ENCODE results near the gene SOCS3. TPM values are rescaled to one million over a fixed set of nuclear protein-coding genes. Genes with fewer than 3 reads are reported as not detected.
"Not testable (repeated sequence)": the region's sequence is repeated elsewhere in the genome, so short reads cannot be mapped to it uniquely, and the experiment has no call there.

Gene SOCS3
- total RNA-seq, 1 experiment from 2014 or later, result 21.7 TPM

DNA sequence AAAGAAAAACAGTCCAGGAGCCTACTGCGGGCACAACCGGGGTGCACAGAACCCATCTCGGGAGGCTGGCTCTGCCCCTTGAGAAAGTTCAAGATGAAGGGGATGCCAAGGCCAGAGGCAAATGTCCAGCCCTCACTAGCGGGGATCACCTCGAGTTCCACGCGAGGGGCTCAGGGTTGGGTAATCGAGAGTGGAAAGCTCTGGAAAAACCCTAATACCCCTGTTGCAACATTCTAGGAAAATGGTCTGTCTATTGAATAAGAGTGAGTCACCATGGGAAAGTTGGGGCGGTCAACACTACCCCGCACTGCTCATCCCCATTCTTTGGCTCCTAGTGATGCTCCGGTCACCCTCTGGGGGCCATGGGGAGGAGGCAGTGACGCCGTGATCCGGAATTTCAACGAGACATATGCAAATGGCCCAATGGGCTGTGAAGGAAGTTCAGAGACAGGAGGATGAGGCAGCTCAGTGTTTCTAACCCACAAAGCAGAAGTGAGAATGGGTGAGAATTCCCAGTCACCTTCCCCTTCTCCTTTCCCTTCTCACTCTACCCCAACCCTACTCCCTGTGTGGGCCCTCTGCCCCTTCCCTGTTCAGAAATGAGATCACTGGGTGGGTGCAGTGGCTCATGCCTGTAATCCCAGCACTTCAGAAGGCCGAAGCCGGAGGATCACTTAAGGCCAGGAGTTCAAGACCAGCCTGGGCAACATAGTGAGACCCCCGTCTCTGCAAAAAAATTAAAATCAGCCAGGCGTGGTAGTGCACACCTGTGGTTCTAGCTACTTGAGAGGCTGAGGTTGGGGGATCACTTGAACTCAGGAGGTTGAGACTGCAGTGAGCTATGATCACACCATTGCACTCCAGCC, 22.4 kb downstream of the SOCS3 start:
- Histone ChIP-seq H3K9me3 (ENCODE audit: insufficient read depth, low read depth) (no peaks in the 10 kb centered on the region), H2AFZ (no peak overlapping the region), H3K79me2 (ENCODE audit: low read depth) (peaks cover 3% of the 10 kb centered on the region; the same call in 1 of the 2 replicates), H3K4me1 (replicated peaks; ENCODE audit: insufficient read depth) (peaks cover 91% of the 10 kb centered on the region), H3F3A (ENCODE audit: insufficient read depth, low read depth) (peaks cover 60% of the 10 kb centered on the region), H3K9me2 (ENCODE audit: insufficient read depth) (no peaks in the 10 kb centered on the region), H4K20me1 (ENCODE audit: insufficient read depth) (no peaks in the 10 kb centered on the region), H3K4me2 (peak overlapping the region; percentile 71), H3K4me3 (no peak overlapping the region), H3K27ac (peak overlapping the region; percentile 100), H3K36me3 (ENCODE audit: low read depth) (no peaks in the 10 kb centered on the region), H3K27me3 (ENCODE audit: insufficient read depth, low read depth) (no peaks in the 10 kb centered on the region)
- TF ChIP-seq, protein P1, sequence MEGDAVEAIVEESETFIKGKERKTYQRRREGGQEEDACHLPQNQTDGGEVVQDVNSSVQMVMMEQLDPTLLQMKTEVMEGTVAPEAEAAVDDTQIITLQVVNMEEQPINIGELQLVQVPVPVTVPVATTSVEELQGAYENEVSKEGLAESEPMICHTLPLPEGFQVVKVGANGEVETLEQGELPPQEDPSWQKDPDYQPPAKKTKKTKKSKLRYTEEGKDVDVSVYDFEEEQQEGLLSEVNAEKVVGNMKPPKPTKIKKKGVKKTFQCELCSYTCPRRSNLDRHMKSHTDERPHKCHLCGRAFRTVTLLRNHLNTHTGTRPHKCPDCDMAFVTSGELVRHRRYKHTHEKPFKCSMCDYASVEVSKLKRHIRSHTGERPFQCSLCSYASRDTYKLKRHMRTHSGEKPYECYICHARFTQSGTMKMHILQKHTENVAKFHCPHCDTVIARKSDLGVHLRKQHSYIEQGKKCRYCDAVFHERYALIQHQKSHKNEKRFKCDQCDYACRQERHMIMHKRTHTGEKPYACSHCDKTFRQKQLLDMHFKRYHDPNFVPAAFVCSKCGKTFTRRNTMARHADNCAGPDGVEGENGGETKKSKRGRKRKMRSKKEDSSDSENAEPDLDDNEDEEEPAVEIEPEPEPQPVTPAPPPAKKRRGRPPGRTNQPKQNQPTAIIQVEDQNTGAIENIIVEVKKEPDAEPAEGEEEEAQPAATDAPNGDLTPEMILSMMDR (conservative IDR thresholded peaks at IDR 0.05), result no peak
- no peak for TF ChIP-seq EZH2 (IDR thresholded peaks at IDR 0.05; ENCODE audit: low read depth)
- BruUV-seq (replicated peaks), result TSS peak; percentile 12
- intact Hi-C loops (cut with micrococcal nuclease; ENCODE audit: unreplicated experiment), result no loop called here
- POLR2A ChIA-PET (ENCODE audit: unreplicated experiment), result interaction anchor here (0.7 kb wide), 3 partner anchors 21 to 552 kb away, joined by 3 to 5 read pairs (median 4); no protein-coding TSS in a partner anchor
- peak; percentile 52 to 71 for DNase-seq
- CTCF ChIA-PET, result no interaction called here

GRCh38 chr17:78335209-78335608, 24.7 kb downstream of the SOCS3 start:
- H3K79me2 ChIP-seq (ENCODE audit: low read depth), result peaks cover 3% of the 10 kb centered on the region; the same call in 1 of the 2 replicates
- no peak for DNase-seq
- H3K4me1 ChIP-seq (replicated peaks; ENCODE audit: insufficient read depth), result peaks cover 95% of the 10 kb centered on the region
- no peaks in the 10 kb centered on the region for H4K20me1 ChIP-seq (ENCODE audit: insufficient read depth)
- H3K36me3 ChIP-seq (ENCODE audit: low read depth), result no peaks in the 10 kb centered on the region
- TSS peak; percentile 57 for BruUV-seq (replicated peaks)
- no peaks in the 10 kb centered on the region for H3K9me2 ChIP-seq (ENCODE audit: insufficient read depth)
- H3K4me3 ChIP-seq, result peak overlapping the region; percentile 31; the same call in 1 of the 2 replicates
- TF ChIP-seq, protein P1 (conservative IDR thresholded peaks at IDR 0.05), result no peak
- no peak for TF ChIP-seq EZH2 (IDR thresholded peaks at IDR 0.05; ENCODE audit: low read depth)
- H3K4me2 ChIP-seq, result peak overlapping the region; percentile 76
- POLR2A ChIA-PET (ENCODE audit: unreplicated experiment), result interaction anchor here (0.5 to 1.1 kb wide), 9 partner anchors 9 to 173 kb away, joined by 3 to 5 read pairs (median 4); no protein-coding TSS in a partner anchor
- CTCF ChIA-PET, result interaction anchor here (1.0 kb wide), 1 partner anchor 316 kb away, joined by 3 read pairs; no protein-coding TSS in a partner anchor
- no peaks in the 10 kb centered on the region for H3K27me3 ChIP-seq (ENCODE audit: insufficient read depth, low read depth)
- no peak overlapping the region for H2AFZ ChIP-seq
- H3K27ac ChIP-seq, result peak overlapping the region; percentile 100
- intact Hi-C loops (cut with micrococcal nuclease; ENCODE audit: unreplicated experiment), result loop anchor here (2.0 kb wide), 1 partner anchor 26 kb away; the partner anchor contains the start of gene SOCS3
- H3F3A ChIP-seq (ENCODE audit: insufficient read depth, low read depth), result peaks cover 66% of the 10 kb centered on the region
- H3K9me3 ChIP-seq (ENCODE audit: insufficient read depth, low read depth), result no peaks in the 10 kb centered on the region

- Histone ChIP-seq H3K4me2 (no peak overlapping the region), H4K20me1 (ENCODE audit: insufficient read depth) (no peaks in the 10 kb centered on the region), H3K9me2 (ENCODE audit: insufficient read depth) (no peaks in the 10 kb centered on the region), H3K27me3 (ENCODE audit: insufficient read depth, low read depth) (no peaks in the 10 kb centered on the region), H3K36me3 (ENCODE audit: low read depth) (no peaks in the 10 kb centered on the region), H2AFZ (no peak overlapping the region), H3K4me3 (no peak overlapping the region), H3K9me3 (ENCODE audit: insufficient read depth, low read depth) (no peaks in the 10 kb centered on the region), H3K27ac (peak overlapping the region; percentile 100), H3K79me2 (ENCODE audit: low read depth) (no peaks in the 10 kb centered on the region), H3K4me1 (replicated peaks; ENCODE audit: insufficient read depth) (peaks cover 95% of the 10 kb centered on the region), H3F3A (ENCODE audit: insufficient read depth, low read depth) (peaks cover 68% of the 10 kb centered on the region)
- ChIA-PET POLR2A (ENCODE audit: unreplicated experiment) (no interaction called here), CTCF (no interaction called here)
- no TSS peak for BruUV-seq (replicated peaks)
- no peak for DNase-seq
- TF ChIP-seq EZH2 (IDR thresholded peaks at IDR 0.05; ENCODE audit: low read depth), result no peak
- TF ChIP-seq, protein P1 (conservative IDR thresholded peaks at IDR 0.05), result no peak
- intact Hi-C loops (cut with micrococcal nuclease; ENCODE audit: unreplicated experiment), result no loop called here
Observed at GRCh38 chr17:78332991-78333390, 26.9 kb downstream of the SOCS3 start.

- BruUV-seq (replicated peaks); H3K9me3 ChIP-seq (ENCODE audit: insufficient read depth, low read depth); intact Hi-C loops (cut with micrococcal nuclease; ENCODE audit: unreplicated experiment); H3K79me2 ChIP-seq (ENCODE audit: low read depth); H3K4me3 ChIP-seq; H3K9me2 ChIP-seq (ENCODE audit: insufficient read depth); H3K27me3 ChIP-seq (ENCODE audit: insufficient read depth, low read depth); H2AFZ ChIP-seq; H4K20me1 ChIP-seq (ENCODE audit: insufficient read depth); DNase-seq; POLR2A ChIA-PET (ENCODE audit: unreplicated experiment); H3K36me3 ChIP-seq (ENCODE audit: low read depth): not testable (repeated sequence)
- CTCF ChIA-PET, result interaction anchor here (0.7 kb wide), 1 partner anchor 14 kb away, joined by 4 read pairs; no protein-coding TSS in a partner anchor
- H3F3A ChIP-seq (ENCODE audit: insufficient read depth, low read depth), result peaks cover 59% of the 10 kb centered on the region
- peak overlapping the region; percentile 96 for H3K27ac ChIP-seq
- H3K4me2 ChIP-seq, result peak overlapping the region; percentile 38; the same call in 1 of the 2 replicates
- peaks cover 79% of the 10 kb centered on the region for H3K4me1 ChIP-seq (replicated peaks; ENCODE audit: insufficient read depth)
Observed at GRCh38 chr17:78331355-78331754, 28.5 kb downstream of the SOCS3 start.
